ENCODE data around the gene MDFI.

Gene MDFI

GRCh38 chr6:41651246-41651961, 13.1 kb downstream of the MDFI start:
- DNase-seq: no peak

- no peak for DNase-seq
Measured at GRCh38 chr6:41651962-41652657, 13.8 kb downstream of the MDFI start.

GRCh38 chr6:41652866-41653652, 14.8 kb downstream of the MDFI start:
- DNase-seq: peak; percentile 43

GRCh38 chr6:41653691-41654090, 15.4 kb downstream of the MDFI start:
- DNase-seq: no peak

- DNase-seq: peak; percentile 25
Measured at GRCh38 chr6:41654151-41654697, 16.0 kb downstream of the MDFI start.

GRCh38 chr6:41654698-41655151, 16.5 kb downstream of the MDFI start:
- DNase-seq: no peak

GRCh38 chr6:41655176-41655575, 16.9 kb downstream of the MDFI start:
- DNase-seq: no peak

GRCh38 chr6:41655646-41656001, 17.4 kb downstream of the MDFI start:
- DNase-seq: no peak

- DNase-seq: peak; percentile 60
Measured at GRCh38 chr6:41656002-41656691, 17.9 kb downstream of the MDFI start.

- DNase-seq: no peak
Measured at GRCh38 chr6:41657131-41658094, 19.1 kb downstream of the MDFI start.

- DNase-seq: no peak
Measured at GRCh38 chr6:41658636-41659035, 20.4 kb downstream of the MDFI start.

GRCh38 chr6:41659935-41660334, 21.7 kb downstream of the MDFI start:
- no peak for DNase-seq

GRCh38 chr6:41663568-41663967, 25.3 kb downstream of the MDFI start:
- DNase-seq: no peak

- DNase-seq: no peak
Measured at GRCh38 chr6:41664271-41664670, 26.0 kb downstream of the MDFI start.

- no peak for DNase-seq
Measured at GRCh38 chr6:41667195-41667594, 28.9 kb downstream of the MDFI start.

- DNase-seq: no peak
Measured at GRCh38 chr6:41668968-41669367, 30.7 kb downstream of the MDFI start.

GRCh38 chr6:41670703-41671360, 32.6 kb downstream of the MDFI start:
- DNase-seq: no peak

GRCh38 chr6:41671376-41671775, 33.1 kb downstream of the MDFI start:
- DNase-seq: no peak

GRCh38 chr6:41672016-41672415, 33.7 kb downstream of the MDFI start:
- DNase-seq: no peak

GRCh38 chr6:41672816-41673703, 34.8 kb downstream of the MDFI start:
- DNase-seq: no peak

Measured in fibroblast of skin of scalp (primary cell).